Measurements from ENCODE around the gene CASZ1. TPM values are rescaled to one million over a fixed set of nuclear protein-coding genes. Genes with fewer than 3 reads are reported as not detected.

The CASZ1 gene
- total and polyA plus RNA-seq, 9 of the 15 experiments (the other 6 are each of a cell fraction or from before 2014, with no cell fraction given): 0.01 to 4.0 (median 0.76) TPM; not detected in 1

- H2AFZ ChIP-seq (ENCODE audit: low read depth, low read length): no peak overlapping the region
- 13% methylated on average over 5 of the region's 5 CpGs for WGBS (ENCODE audit: insufficient coverage, low coverage, missing lambda C conversion rate)
- ChIA-PET POLR2A (interaction anchor here (0.5 to 2.0 kb wide), 5 partner anchors 14 to 54 kb away, joined by 3 to 7 read pairs (median 4); no protein-coding TSS in a partner anchor), CTCF (ENCODE audit: low intra/inter-chr PET ratio) (no interaction called here)
- FAIRE-seq (no peak), ATAC-seq (no peak), DNase-seq (ENCODE audit: extremely low read depth in 1 of 4, low spot score in 3 of 4) (no peak)
- peaks cover 13% of the 10 kb centered on the region for H4K20me1 ChIP-seq (replicated peaks; ENCODE audit: control insufficient read depth, insufficient read depth, low read length)
- no peaks in the 10 kb centered on the region for H3K79me2 ChIP-seq (ENCODE audit: control insufficient read depth, insufficient read depth, low read length)
- in situ Hi-C loops (cut with MboI) (no loop called here), intact Hi-C loops (cut with micrococcal nuclease) (no loop called here)
- no peaks in the 10 kb centered on the region for H3K36me3 ChIP-seq (ENCODE audit: control insufficient read depth, insufficient read depth, low read length)
- no peak overlapping the region for H3K27ac ChIP-seq (ENCODE audit: extremely low read depth, low read depth, low read length)
- H3K4me3 ChIP-seq: no peak overlapping the region
- TF ChIP-seq ZNF224 (CRISPR knock-in tag; IDR thresholded peaks at IDR 0.05): no peak
- TF ChIP-seq HNRNPH1 (optimal IDR thresholded peaks at IDR 0.05; ENCODE audit: low read depth, low read length): no peak
- no peak for TF ChIP-seq FOXK2 (conservative IDR thresholded peaks at IDR 0.05 in 1 of 2, IDR thresholded peaks at IDR 0.05 in 1 of 2; ENCODE audit: low read depth in 2 of 2)
- no peak for TF ChIP-seq FIP1L1 (IDR thresholded peaks at IDR 0.05; ENCODE audit: low read depth, low read length, poor library complexity, severe bottlenecking)
- no peak for TF ChIP-seq RFX1 (IDR thresholded peaks at IDR 0.05)
- TF ChIP-seq E2F6 (IDR thresholded peaks at IDR 0.05; ENCODE audit: borderline replicate concordance in 1 of 2, extremely low read depth in 1 of 2, insufficient read depth in 1 of 2, insufficient read length in 1 of 2, low read depth in 1 of 2, low read length in 1 of 2, poor library complexity in 1 of 2, severe bottlenecking in 1 of 2): no peak
- no peak for TF ChIP-seq RBM25 (IDR thresholded peaks at IDR 0.05; ENCODE audit: low read depth, low read length, severe bottlenecking)
- TF ChIP-seq CGGBP1 (CRISPR knock-in tag; IDR thresholded peaks at IDR 0.05): no peak
- TF ChIP-seq WHSC1 (IDR thresholded peaks at IDR 0.05; ENCODE audit: low read length): no peak
- no peak for TF ChIP-seq FOSL1 (tag; conservative IDR thresholded peaks at IDR 0.05)
- TF ChIP-seq ELF4 (CRISPR knock-in tag; IDR thresholded peaks at IDR 0.05): no peak
- no peak for TF ChIP-seq TRIM28 (IDR thresholded peaks at IDR 0.05)
- TF ChIP-seq RCOR1 (IDR thresholded peaks at IDR 0.05; ENCODE audit: borderline replicate concordance in 1 of 2, low read depth in 2 of 2, low read length in 2 of 2): no peak
- no peak for TF ChIP-seq RAD21 (CRISPR knock-in tag; conservative IDR thresholded peaks at IDR 0.05 in 1 of 2, IDR thresholded peaks at IDR 0.05 in 1 of 2)
- TF ChIP-seq FOXO4 (CRISPR knock-in tag; IDR thresholded peaks at IDR 0.05): no peak
- TF ChIP-seq ZNF79 (CRISPR knock-in tag; IDR thresholded peaks at IDR 0.05; ENCODE audit: low read depth): no peak
- TF ChIP-seq HMGN3 (IDR thresholded peaks at IDR 0.05; ENCODE audit: borderline replicate concordance, extremely low read depth, insufficient read length, low read depth, low read length): no peak
- TF ChIP-seq RB1 (IDR thresholded peaks at IDR 0.05; ENCODE audit: low read depth): no peak
- no peak for TF ChIP-seq ATF2 (CRISPR knock-in tag; IDR thresholded peaks at IDR 0.05)
- H3K9ac ChIP-seq (ENCODE audit: insufficient read depth in 1 of 2, low read depth in 2 of 2, low read length in 2 of 2): no peak overlapping the region
- no peak overlapping the region for H3K4me2 ChIP-seq (ENCODE audit: insufficient read depth, low read length)
- H3K27me3 ChIP-seq (ENCODE audit: control insufficient read depth in 2 of 2, insufficient read depth in 2 of 2, low read length in 2 of 2): peaks cover 56 to 92% of the 10 kb centered on the region in 2 experiments
- no peaks in the 10 kb centered on the region for H3K9me1 ChIP-seq (ENCODE audit: control insufficient read depth, insufficient read depth, low read length)
- peaks cover 0 to 12% of the 10 kb centered on the region in 2 experiments; a peak in 2 of 5 replicates for H3K4me1 ChIP-seq (replicated peaks in 1 of 2; ENCODE audit: control insufficient read depth in 2 of 2, insufficient read depth in 2 of 2, low read length in 2 of 2)
- no peaks in the 10 kb centered on the region for H3K9me3 ChIP-seq (replicated peaks; ENCODE audit: control insufficient read depth, insufficient read depth, low read depth, low read length)
- no TSS peak for BruUV-seq (replicated peaks)
Observed at GRCh38 chr1:10815858-10816195, 19.4 kb upstream of the CASZ1 start.
